GM19193 (cell line): ENCODE results near the gene ASS1.

Source experiments
- POLR2A ChIP-seq: IDR thresholded peaks from 4 replicates; pipeline ENCODE4 v1.6.1; 2011; ENCODE audit not compliant: insufficient read depth, insufficient read length; ENCODE audit errors: extremely low read depth

Gene ASS1

DNA sequence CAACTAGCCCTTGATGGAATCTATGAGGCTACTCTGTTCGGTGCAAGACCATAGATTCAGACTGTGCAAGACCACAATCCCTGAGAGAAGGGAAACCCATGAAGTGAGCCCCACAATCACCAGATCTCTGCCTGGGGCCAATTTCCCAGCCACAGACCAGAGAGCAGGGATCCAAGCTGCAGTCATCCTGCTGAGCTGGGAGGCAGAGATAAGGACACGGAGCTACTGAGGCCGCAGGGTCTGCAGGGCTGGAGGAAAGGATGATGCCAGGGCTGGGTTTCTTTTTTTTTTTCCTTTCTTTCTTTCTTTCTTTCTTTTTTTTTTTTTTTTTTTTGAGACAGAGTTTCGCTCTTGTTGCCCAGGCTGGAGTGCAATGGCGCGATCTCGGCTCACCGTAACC lies 86.9 kb downstream of the ASS1 start:
- no peak for TF ChIP-seq POLR2A

DNA sequence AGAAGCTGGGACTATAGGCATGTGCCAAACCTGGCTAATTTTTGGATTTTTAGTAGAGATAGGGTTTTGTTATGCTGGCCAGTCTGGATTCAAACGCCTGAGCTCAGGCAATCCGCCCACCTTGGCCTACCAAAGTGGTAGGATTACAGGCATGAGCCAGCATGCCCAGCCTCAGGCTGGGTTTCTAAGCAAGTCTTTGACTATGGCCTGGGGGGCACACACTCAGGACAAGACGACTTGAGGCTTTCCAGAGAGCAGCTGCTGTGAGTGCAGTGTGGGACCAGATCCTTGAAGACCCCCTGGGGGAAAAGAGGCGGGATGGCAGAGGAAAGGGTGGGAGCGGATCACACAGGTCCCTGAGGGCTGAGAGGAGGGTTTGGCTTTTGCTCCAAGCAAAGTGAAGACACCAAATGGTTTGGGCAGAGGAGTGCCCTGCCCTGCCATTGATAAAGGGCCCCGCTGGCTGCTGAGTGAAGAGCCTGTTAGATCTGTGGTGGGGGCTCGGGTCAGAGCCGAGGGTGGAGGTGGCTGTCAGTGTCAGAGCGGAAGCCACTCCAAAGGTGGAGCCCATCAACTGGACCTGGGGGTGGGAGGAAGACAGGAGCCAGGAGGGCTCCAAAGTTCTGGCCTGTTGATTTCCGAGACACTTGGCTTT lies 87.8 kb downstream of the ASS1 start:
- TF ChIP-seq POLR2A, result no peak

DNA sequence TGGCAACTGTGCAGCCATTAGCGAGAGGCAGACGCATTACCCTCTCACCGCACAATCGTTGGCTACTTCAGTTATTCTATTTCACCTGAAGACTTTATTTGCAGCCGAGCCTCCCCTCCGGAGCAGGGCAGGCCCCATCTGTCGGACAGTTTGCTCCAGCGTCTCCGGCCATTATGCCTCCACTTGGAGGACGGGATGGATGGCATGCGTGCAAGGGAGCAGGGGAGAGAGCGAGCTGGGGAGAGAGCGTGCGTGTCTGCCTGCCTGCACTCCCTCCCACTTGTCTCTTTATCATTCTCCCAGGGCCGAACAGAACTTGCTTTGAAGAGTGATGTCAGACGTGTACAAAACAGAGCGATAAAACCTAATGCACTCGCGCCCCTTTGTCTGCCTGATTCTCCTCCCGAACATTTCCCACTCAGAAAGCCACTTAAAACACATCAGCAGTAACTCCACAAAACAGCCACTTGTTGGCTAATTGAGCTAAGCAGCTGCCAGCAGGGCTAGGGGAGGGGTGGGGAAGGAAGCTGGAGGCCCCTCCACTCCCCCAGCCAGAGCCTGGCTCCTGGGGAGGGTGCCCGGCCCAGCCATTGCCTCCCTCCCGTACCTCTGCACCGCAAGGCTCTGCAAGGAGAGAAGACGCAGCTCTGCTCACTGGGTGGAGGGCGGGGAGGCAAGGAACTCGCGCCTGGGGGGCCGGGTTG lies 91.2 kb downstream of the ASS1 start:
- no peak for TF ChIP-seq POLR2A

DNA sequence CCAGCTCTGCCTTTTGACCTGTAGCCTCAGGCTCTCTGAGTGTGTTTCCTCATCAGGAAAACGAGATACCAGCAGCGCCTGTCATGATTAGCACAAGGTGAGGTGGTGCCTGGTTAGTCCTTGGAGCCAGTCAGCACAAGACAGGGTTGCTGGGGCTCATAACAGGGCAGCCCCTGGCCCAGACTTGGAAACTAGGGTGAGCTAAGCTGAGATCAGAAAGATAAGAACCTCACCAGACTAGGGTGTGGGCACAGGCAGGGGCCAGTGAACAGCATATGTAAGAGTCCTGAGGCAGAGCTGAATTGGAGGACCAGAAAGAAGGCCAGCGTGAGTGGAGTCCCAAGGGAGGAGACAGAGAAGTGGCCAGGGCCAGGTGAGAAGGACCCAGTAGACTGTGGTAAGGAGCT lies 91.9 kb downstream of the ASS1 start:
- no peak for TF ChIP-seq POLR2A

DNA sequence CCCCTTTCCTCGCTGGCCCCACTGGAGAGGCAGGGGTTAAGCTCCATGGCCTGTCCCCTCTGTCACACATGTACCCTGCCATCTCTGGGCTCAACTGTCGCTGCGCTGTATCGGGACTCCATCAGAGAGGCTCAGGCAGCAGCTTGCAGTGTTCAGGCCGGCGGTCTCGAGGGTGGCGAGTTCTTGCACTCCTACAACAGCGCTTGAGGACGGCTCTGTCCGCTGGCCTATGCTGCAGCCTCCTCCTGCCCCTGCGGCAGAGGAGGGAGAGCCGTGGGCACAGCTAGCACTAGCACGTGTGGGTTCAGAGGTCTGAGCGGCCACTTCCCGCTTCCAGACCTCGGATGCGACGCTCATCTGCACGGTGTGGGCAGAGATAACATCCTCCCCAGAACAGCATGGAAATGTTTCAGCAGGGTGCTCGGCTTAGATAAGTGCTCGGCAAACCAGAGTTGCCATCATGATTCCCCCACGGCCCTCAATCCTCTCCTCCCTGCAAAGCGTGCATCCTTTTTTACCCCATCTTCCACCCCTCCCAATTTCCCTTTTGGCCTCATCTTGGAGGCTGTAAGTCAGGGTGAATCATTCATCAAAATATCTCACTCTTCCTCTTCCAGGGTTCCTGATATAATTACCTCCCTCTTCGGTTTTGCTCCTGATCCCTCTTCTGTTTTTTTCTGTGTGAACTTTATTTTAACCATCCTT lies 92.7 kb downstream of the ASS1 start:
- no peak for TF ChIP-seq POLR2A

DNA sequence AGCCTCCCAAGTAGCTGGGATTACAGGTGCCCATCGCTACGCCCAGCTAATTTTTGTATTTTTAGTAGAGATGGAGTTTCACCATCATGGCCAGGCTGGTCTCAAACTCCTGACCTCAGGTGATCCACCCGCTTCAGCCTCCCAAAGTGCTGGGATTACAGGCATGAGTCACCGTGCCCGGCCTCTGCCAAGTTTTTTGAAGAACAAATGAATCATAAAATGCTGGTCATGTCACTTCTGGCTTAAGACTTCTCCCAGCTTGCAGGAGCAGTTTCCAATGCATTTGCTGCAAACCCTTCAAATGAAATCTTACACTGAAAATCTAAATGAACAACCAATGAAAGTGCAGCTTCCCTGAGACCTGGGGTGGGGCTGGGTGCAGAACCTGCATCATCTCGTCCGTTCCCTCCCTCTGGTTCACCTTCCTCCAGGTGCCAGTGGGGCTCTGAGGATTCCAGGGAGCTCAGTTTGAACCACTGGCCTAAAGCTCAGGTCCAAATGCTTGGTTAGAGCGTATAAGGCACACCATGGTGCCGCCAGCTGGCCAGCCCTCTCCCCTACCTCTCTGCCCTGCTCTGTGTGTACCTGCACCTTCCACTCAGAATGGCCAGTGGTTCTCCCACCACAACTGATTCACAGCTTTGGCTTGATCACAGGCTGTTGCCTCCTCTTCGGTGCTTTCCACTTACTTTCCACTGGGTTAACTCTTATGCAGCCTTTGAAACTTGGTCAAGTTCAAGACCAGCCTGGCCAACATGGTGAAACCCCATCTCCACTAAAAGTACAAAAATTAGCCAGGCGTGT lies 94.9 kb downstream of the ASS1 start:
- no peak for TF ChIP-seq POLR2A

DNA sequence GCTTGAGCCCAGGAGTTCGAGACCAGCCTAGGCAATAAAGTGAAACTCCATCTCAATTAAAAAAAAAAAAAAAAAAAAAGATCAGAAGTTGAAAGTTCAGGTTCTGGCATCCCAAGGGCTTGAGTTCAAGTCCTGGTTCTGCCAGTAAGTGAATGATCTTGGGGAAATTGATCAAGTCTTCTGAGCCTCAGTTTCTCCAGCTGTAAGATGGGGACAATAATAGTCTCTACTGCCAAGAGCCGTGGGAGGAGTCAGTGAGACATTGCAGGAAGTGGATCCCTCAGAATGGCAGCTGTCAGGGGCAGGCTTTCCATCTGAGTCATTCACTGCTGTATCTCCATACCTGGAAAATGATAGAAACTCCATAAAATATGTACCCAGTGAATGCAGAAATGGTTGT lies 96.8 kb downstream of the ASS1 start:
- no peak for TF ChIP-seq POLR2A

DNA sequence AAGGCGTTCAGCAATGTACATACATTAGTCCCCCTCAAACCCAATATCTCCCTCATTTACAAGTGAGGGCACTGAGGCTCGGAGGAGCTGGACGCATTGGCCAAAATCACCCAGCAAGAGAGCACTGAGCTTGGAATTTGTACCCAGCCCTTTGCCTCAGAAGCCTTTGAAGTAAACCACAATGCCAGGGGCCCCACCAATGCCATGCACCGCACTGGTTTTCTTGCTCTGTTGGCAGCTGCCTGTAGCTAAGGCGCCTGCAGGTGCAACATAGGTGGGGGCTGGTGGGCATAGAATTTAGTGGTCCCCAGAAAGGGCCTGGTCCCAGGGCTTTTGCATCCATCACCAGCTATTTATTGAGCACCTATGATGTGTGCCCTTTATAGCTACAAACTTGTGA lies 97.3 kb downstream of the ASS1 start:
- TF ChIP-seq POLR2A, result no peak

DNA sequence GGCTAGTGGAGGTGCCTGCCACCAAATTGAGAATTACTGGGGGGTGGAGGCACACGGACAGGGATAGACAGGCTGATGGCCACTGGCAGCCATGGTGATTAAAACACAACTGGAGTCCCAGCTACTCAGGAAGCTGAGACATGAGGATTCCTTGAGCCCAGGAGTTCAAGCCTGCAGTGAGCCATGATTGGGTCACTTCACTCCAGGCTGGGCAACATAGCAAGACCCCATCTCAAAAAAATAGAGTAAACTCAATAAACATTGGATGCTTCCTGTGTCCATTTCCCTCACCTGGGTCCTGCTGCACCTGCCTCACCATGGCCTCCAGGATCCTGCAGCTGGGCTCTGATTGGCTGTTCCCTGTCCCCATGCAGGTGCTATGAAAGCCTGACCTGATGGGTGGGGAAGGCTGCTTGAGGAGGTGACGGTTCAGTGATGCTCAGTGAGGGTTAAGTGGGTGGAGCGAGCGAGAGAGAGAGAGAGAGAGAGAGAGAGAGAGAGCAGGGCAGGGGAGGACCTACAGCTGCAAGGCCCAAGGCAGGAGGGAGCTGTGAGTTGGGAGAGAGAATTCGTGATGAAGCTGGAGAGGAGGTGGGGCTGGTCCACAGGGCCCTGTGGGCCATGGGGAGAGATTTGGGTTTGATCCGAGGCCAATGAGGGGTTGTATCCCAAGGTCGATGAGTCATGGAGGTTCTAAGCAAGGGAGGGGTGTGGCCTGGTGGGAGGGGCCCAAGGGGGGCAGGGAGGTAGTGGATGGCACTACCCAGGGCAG lies 97.9 kb downstream of the ASS1 start:
- TF ChIP-seq POLR2A, result no peak

DNA sequence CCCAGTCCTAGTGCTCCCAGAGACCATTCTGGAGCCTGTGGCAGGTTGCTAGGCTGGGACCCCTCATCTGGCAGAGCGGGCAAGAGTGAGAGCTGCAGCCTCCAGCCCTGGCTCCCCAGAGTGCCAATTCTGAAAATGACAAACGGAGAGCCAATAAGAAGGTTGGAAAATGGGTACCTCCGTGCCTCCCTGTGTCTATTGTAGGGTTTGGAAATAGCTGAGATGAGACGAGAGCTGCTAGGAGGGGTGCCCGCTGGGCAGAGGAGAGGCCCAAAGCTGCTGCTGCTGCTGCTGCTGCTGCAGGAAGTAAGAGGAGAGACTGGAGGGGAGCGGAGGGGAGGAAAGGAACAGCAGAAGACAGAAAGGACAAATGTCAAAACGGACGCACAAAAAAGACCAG lies 98.6 kb downstream of the ASS1 start:
- no peak for TF ChIP-seq POLR2A

DNA sequence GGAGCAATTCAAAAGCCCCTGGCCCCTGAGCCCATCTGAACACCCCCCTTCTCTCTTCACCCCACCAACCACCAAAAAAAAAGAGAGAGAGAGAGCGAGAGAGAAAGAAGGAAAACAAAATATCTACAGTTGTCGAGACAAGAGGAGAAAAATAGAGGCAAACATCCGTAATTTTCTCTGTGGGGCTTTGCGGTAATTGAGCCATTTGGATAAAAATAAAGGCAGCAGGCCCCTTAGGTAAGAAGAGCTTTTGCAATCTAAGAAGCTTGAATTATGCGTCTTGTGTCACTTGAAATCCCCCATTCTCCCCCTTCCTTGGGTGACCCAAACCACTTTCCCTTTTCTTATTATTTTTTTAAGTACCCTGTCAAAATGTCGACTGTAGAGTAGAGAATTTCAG lies 99.1 kb downstream of the ASS1 start:
- TF ChIP-seq POLR2A, result no peak

DNA sequence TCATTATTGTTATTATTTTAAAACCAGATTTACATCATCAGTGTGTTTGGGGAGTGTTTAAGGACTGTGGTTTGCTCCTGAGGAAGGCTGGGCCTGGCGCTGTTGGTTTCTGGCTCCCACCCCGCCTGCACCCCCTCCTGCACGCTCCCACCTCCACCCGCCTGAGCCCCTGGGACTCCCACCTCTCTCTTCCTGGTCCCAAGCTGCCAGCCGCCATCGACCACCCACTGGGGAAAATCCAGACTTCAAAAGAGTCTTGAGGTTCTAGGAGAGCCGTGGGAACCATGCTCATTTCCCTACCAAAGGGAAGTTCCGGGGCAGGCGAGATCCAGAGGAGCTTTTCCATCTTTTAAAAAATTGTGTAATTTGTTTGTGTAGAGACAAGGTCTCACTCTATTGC lies 99.6 kb downstream of the ASS1 start:
- no peak for TF ChIP-seq POLR2A

DNA sequence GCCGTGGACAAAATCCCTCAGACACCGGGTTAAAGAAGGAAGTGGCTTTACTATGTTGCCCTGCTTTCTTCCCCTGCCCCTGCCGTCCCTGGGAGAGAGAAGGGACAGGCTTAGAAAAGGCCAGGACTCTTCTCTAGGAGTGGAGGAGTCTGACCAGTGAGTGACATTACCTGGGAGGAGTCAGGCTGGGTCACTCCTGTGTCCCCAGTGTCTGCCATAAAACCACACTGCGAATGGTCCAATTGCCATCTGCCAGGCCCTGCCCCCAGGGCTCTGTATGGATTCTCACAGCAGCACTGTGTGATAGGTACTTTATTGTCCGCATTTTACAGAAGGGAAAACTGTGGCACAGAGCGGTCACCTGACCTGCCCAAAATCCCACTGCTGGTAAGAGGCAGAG lies 103.3 kb downstream of the ASS1 start:
- no peak for TF ChIP-seq POLR2A

DNA sequence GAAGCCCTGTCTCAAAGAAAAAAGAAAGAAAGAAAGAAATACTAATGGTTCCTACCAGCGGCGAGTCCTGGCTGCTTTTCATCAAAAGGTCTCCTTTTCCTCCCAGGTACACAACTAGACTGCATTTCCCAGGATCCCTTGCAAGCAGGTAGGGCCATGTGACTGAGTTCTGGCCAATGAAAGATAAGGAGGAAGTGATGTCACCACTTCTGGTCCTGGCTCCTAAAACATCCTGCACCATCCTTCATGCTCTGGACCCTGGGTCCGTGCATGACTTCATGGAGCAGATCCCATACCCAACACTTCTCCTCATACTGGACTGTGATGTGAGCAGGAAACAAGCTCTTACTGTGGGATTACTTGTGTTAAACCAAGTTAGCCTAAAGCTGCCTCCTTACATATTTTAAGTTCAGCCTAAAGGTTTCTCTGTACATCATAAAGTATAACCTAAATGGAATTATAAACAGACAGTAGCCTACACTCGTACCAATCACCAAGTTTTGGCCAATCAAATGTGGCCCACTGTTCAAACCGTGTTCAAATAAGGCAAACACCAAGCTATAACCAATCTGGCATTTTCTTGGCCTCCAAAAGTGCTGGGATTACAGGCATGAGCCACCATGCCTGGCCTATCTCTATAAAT lies 104.5 kb downstream of the ASS1 start:
- TF ChIP-seq POLR2A, result no peak
